Endothelial cell of umbilical vein (primary cell): ENCODE measurements around the gene HSH2D. TPM values are rescaled to one million over a fixed set of nuclear protein-coding genes. Genes with fewer than 3 reads are reported as not detected.

ENCODE experiments used
- BruUV-seq: library from RNA; stranded (reverse); fragments of 400-500 nt; replicated peaks from 2 replicates; lab custom pipeline; 2021; lab: Mats Ljungman, UMichigan
- CTCF ChIA-PET: fragments of 300-600, 350-600 bp; sonication (Branson Sonifier 250); formaldehyde crosslinking; loops from one replicate; lab custom pipeline; 2021; ENCODE audit warnings: antibody characterized with exemption, inconsistent platforms; lab: Charles Lee
- POLR2A ChIA-PET: fragments of 300-600, 350-600 bp; sonication (Branson Sonifier 250); formaldehyde crosslinking; loops from one replicate; lab custom pipeline; 2021; ENCODE audit warnings: antibody characterized with exemption, inconsistent platforms; lab: Charles Lee
- DNase-seq: peaks from one replicate; pipeline ENCODE4 v3.0.0-alpha.2; 2011; ENCODE audit warnings: low read depth, low spot score
- FAIRE-seq: peaks from 2 replicates; lab custom pipeline; 2011; peaks lifted over from hg19 to GRCh38; lab: Jason Lieb, UNC
- H2AFZ ChIP-seq: 2 replicates; pipeline ENCODE4 v1.6.0; 2012; ENCODE audit warnings: low read depth, low read length, control low read depth, inconsistent platforms
- H3K27ac ChIP-seq: 2 replicates; pipeline ENCODE4 v1.5.1; 2011; ENCODE audit warnings: low read depth, mild to moderate bottlenecking, control low read depth, low read length, moderate library complexity; ENCODE audit not compliant: insufficient read depth
- H3K27me3 ChIP-seq, 2 experiments: 2 replicates each; pipeline versions ENCODE4 v1.6.0 to v1.6.1; 2011; ENCODE audit warnings: low read length in 2 of 2, mixed read lengths in 1 of 2; ENCODE audit not compliant: control insufficient read depth in 2 of 2, insufficient read depth in 2 of 2
- H3K36me3 ChIP-seq, 2 experiments: 2 replicates in 1 of 2; 3 replicates in 1 of 2; pipeline ENCODE4 v1.5.1; 2011; ENCODE audit warnings: low read length in 2 of 2, mild to moderate bottlenecking in 1 of 2, moderate library complexity in 1 of 2; ENCODE audit not compliant: control insufficient read depth in 2 of 2, insufficient read depth in 2 of 2; ENCODE audit errors: extremely low read depth in 1 of 2
- H3K4me1 ChIP-seq: 3 replicates; pipeline ENCODE4 v1.5.1; 2011; ENCODE audit warnings: mild to moderate bottlenecking, low read length; ENCODE audit not compliant: control insufficient read depth, insufficient read depth; ENCODE audit errors: extremely low read depth
- H3K4me2 ChIP-seq: 2 replicates; pipeline ENCODE4 v1.6.1; 2011; ENCODE audit warnings: low read length, control low read depth, mixed read lengths; ENCODE audit not compliant: insufficient read depth
- H3K4me3 ChIP-seq, 3 experiments: fragments of 200-600 bp in 1 of 3; sonication (generic), shearing (Covaris generic) in 1 of 3; replicated peaks in 1 of 3; 2 replicates each; pipeline ENCODE4 v1.5.1; 2011 to 2016; ENCODE audit warnings: control low read depth in 3 of 3, low read length in 3 of 3, mild to moderate bottlenecking in 2 of 3, inconsistent platforms in 1 of 3, low read depth in 1 of 3, moderate library complexity in 1 of 3; ENCODE audit not compliant: insufficient read depth in 1 of 3
- H3K79me2 ChIP-seq: 2 replicates; pipeline ENCODE4 v1.6.0; 2012; ENCODE audit warnings: low read length, inconsistent platforms; ENCODE audit not compliant: control insufficient read depth, insufficient read depth
- H3K9ac ChIP-seq: replicated peaks from 2 replicates; pipeline ENCODE3; 2011; ENCODE audit warnings: low read length, control low read depth; ENCODE audit not compliant: insufficient read depth; ENCODE audit errors: extremely low read depth
- H3K9me1 ChIP-seq: replicated peaks from 3 replicates; pipeline ENCODE4 v1.6.0; 2011; ENCODE audit warnings: mild to moderate bottlenecking, low read length; ENCODE audit not compliant: control insufficient read depth, insufficient read depth; ENCODE audit errors: extremely low read depth
- H3K9me3 ChIP-seq: replicated peaks from 2 replicates; pipeline ENCODE4 v1.5.1; 2012; ENCODE audit warnings: low read length, inconsistent platforms; ENCODE audit not compliant: control insufficient read depth, insufficient read depth
- H4K20me1 ChIP-seq: replicated peaks from 2 replicates; pipeline ENCODE3; 2011; ENCODE audit warnings: mild to moderate bottlenecking, low read length; ENCODE audit not compliant: control insufficient read depth, insufficient read depth; ENCODE audit errors: extremely low read depth
- CTCF ChIP-seq, 2 donors: IDR thresholded peaks; 1 replicate in 1 of 2; 2 replicates in 1 of 2; pipeline ENCODE4 v1.5.1; 2011; ENCODE audit warnings: low read length in 2 of 2, mild to moderate bottlenecking in 2 of 2, moderate library complexity in 2 of 2, control low read depth in 1 of 2, inconsistent platforms in 1 of 2, low read depth in 1 of 2; ENCODE audit not compliant: insufficient read depth in 1 of 2; ENCODE audit errors: extremely low read depth in 1 of 2
- EZH2 ChIP-seq: IDR thresholded peaks from 2 replicates; pipeline ENCODE4 v1.6.1; 2012; ENCODE audit warnings: borderline replicate concordance, low read depth, mild to moderate bottlenecking, moderate library complexity, low read length, inconsistent platforms; ENCODE audit not compliant: severe bottlenecking
- FOS ChIP-seq: IDR thresholded peaks from 2 replicates; pipeline ENCODE4 v1.6.1; 2011; ENCODE audit warnings: mild to moderate bottlenecking, low read length, moderate library complexity, borderline replicate concordance; ENCODE audit not compliant: insufficient read depth
- GATA2 ChIP-seq: IDR thresholded peaks from 2 replicates; pipeline ENCODE4 v1.7.0; 2011; ENCODE audit warnings: low read depth, mild to moderate bottlenecking, moderate library complexity, mixed read lengths, low read length; ENCODE audit not compliant: insufficient read length, insufficient read depth
- JUN ChIP-seq: IDR thresholded peaks from 2 replicates; pipeline ENCODE4 v1.6.1; 2011; ENCODE audit warnings: borderline replicate concordance, low read depth; ENCODE audit not compliant: insufficient read length, insufficient read depth
- MAX ChIP-seq: IDR thresholded peaks from 2 replicates; pipeline ENCODE4 v1.6.1; 2011; ENCODE audit not compliant: insufficient read depth, insufficient read length
- MYC ChIP-seq: IDR thresholded peaks from one replicate; pipeline ENCODE4 v1.6.1; 2011; ENCODE audit warnings: mild to moderate bottlenecking, low read depth, low read length
- POLR2A ChIP-seq: IDR thresholded peaks from 2 replicates; pipeline ENCODE4 v1.6.1; 2012; ENCODE audit warnings: low read depth, mild to moderate bottlenecking, control low read depth, low read length
- POLR2AphosphoS5 ChIP-seq: IDR thresholded peaks from 2 replicates; pipeline ENCODE4 v1.6.1; 2012; ENCODE audit warnings: low read depth, mild to moderate bottlenecking, control low read depth, low read length, moderate library complexity; ENCODE audit not compliant: insufficient read depth
- dilution Hi-C: fragments of 300-500 bp; cut with MboI; formaldehyde crosslinking; loops from one replicate; pipeline ENCODE4 v1.15.0; 2019; ENCODE audit warnings: low sequenced_read_pairs; ENCODE audit not compliant: extremely low pct_ligation_motif_present
- intact Hi-C: fragments of 100-400 bp; cut with micrococcal nuclease; formaldehyde crosslinking; loops from one replicate; pipeline ENCODE4 v1.10.0; 2022
- polyA plus RNA-seq, 4 experiments: library from polyadenylated mRNA; depleted of rRNA in 3 of 4; stranded (reverse) in 3 of 4; unstranded in 1 of 4; fragments of >200 nt; gene quantifications; 2 replicates each; pipeline versions ENCODE4 v1.2.1 to v1.2.3, GENCODE V29; 2011 to 2012; ENCODE audit warnings: missing spikeins in 1 of 4
- total RNA-seq: library from RNA; stranded (reverse); gene quantifications from 2 replicates; pipeline ENCODE4 v1.2.3, GENCODE V29; 2021

The HSH2D gene
- total and polyA plus RNA-seq, 2 donors (not counting 3 experiments of a cell fraction or from before 2014, with no cell fraction given), result not detected

- no peaks in the 10 kb centered on the region for H3K27me3 ChIP-seq
- H3K4me2 ChIP-seq, result no peak overlapping the region
- POLR2A ChIA-PET, result no interaction called here
- FAIRE-seq (no peak), DNase-seq (no peak)
- H3K9ac ChIP-seq, result no peak overlapping the region
- H4K20me1 ChIP-seq, result no peaks in the 10 kb centered on the region
- no peaks in the 10 kb centered on the region for H3K4me1 ChIP-seq
- H2AFZ ChIP-seq, result no peak overlapping the region
- H3K36me3 ChIP-seq, result peaks cover 5 to 45% of the 10 kb centered on the region in 2 experiments
- no peaks in the 10 kb centered on the region for H3K9me1 ChIP-seq
- no TSS peak for BruUV-seq
- no peak overlapping the region for H3K4me3 ChIP-seq
- H3K79me2 ChIP-seq, result peaks cover 22% of the 10 kb centered on the region
- intact Hi-C loops, result no loop called here
- H3K27ac ChIP-seq, result no peak overlapping the region
- H3K9me3 ChIP-seq, result no peaks in the 10 kb centered on the region
- dilution Hi-C loops, result loop anchor here (25.0 kb wide), 1 partner anchor 156 kb away; no protein-coding TSS in a partner anchor
- CTCF ChIA-PET, result no interaction called here
- TF ChIP-seq EZH2 (no peak), CTCF (IDR thresholded peaks at IDR 0.05; ENCODE audit: extremely low read depth in 1 of 2, insufficient read depth in 1 of 2, low read depth in 1 of 2, low read length in 2 of 2) (no peak), POLR2AphosphoS5 (no peak), POLR2A (no peak), FOS (no peak), JUN (no peak), MYC (no peak), MAX (no peak), GATA2 (no peak)
These were observed 63.2 kb downstream of the HSH2D start for GRCh38 chr19:16206637-16207036.
